Activated CD8-positive, alpha-beta T cell treated with anti-CD3 and anti-CD28 coated beads for 36 hours (primary cell): ENCODE results near the gene PIM1. TPM values are rescaled to one million over a fixed set of nuclear protein-coding genes. Genes with fewer than 3 reads are reported as not detected.

ENCODE experiments used
- ATAC-seq: fragments of 200-7000 bp; cut with Tn5 transposase; one replicate; pipeline ENCODE4 v1.10.0; 2021; ENCODE audit warnings: mild to moderate bottlenecking, moderate library complexity
- CTCF ChIA-PET: fragments of 350-600 bp; sonication (Branson Sonifier 250); formaldehyde crosslinking; loops from one replicate; lab custom pipeline; 2021; ENCODE audit warnings: antibody characterized with exemption; lab: Charles Lee
- POLR2A ChIA-PET: fragments of 350-600 bp; sonication (Branson Sonifier 250); formaldehyde crosslinking; loops from one replicate; lab custom pipeline; 2021; ENCODE audit warnings: antibody characterized with exemption; lab: Charles Lee
- DNase-seq: peaks from one replicate; pipeline ENCODE4 v3.0.0-alpha.2; 2020
- H3K27ac Mint-ChIP-seq: one replicate; pipeline ENCODE4 v1.8.0; 2021; ENCODE audit warnings: mild to moderate bottlenecking, mixed read lengths
- H3K27me3 Mint-ChIP-seq: one replicate; pipeline ENCODE4 v1.8.0; 2021; ENCODE audit warnings: mixed read lengths
- H3K36me3 Mint-ChIP-seq: one replicate; pipeline ENCODE4 v1.8.0; 2021; ENCODE audit warnings: low read depth, mixed read lengths
- H3K4me1 Mint-ChIP-seq: one replicate; pipeline ENCODE4 v1.8.0; 2021; ENCODE audit warnings: low read depth, mixed read lengths
- H3K4me3 Mint-ChIP-seq: one replicate; pipeline ENCODE4 v1.8.0; 2021; ENCODE audit warnings: mild to moderate bottlenecking, moderate library complexity, mixed read lengths
- H3K9me3 Mint-ChIP-seq: one replicate; pipeline ENCODE4 v1.8.0; 2021; ENCODE audit warnings: mixed read lengths
- CTCF ChIP-seq: fragments of 200-600 bp; IDR thresholded peaks from one replicate; pipeline ENCODE4 v1.8.0; 2022; ENCODE audit warnings: antibody characterized with exemption, mild to moderate bottlenecking
- intact Hi-C: fragments of 100-400 bp; cut with micrococcal nuclease; formaldehyde crosslinking; loops from one replicate; pipeline ENCODE4 v1.10.0; 2022
- total RNA-seq, 2 experiments: library from RNA; stranded (reverse); gene quantifications; one replicate each; pipeline ENCODE4 v1.2.3, GENCODE V29; 2021

The PIM1 gene
- total RNA-seq, 2 experiments from 2014 or later, result 293 to 305 TPM

GRCh38 chr6:37134396-37135191 is 35.4 kb upstream of the PIM1 start:
- peak overlapping the region; percentile 79 for H3K27ac Mint-ChIP-seq
- H3K27me3 Mint-ChIP-seq, result no peaks in the 10 kb centered on the region
- no peaks in the 10 kb centered on the region for H3K9me3 Mint-ChIP-seq
- intact Hi-C loops, result no loop called here
- ChIA-PET CTCF (interaction anchor here (0.7 to 1.6 kb wide), 3 partner anchors 31 to 83 kb away, joined by 3 to 5 read pairs (median 3); no protein-coding TSS in a partner anchor), POLR2A (no interaction called here)
- DNase-seq (peak; percentile 25), ATAC-seq (peak; percentile 46)
- no peak overlapping the region for H3K4me3 Mint-ChIP-seq
- H3K36me3 Mint-ChIP-seq, result no peaks in the 10 kb centered on the region
- peaks cover 26% of the 10 kb centered on the region for H3K4me1 Mint-ChIP-seq
- no peak for TF ChIP-seq CTCF

GRCh38 chr6:37135835-37136694 is 33.9 kb upstream of the PIM1 start:
- intact Hi-C loops, result no loop called here
- DNase-seq, result no peak
- no peaks in the 10 kb centered on the region for H3K9me3 Mint-ChIP-seq
- H3K27me3 Mint-ChIP-seq, result no peaks in the 10 kb centered on the region
- H3K27ac Mint-ChIP-seq, result no peak overlapping the region
- no peaks in the 10 kb centered on the region for H3K36me3 Mint-ChIP-seq
- no peak overlapping the region for H3K4me3 Mint-ChIP-seq
- CTCF ChIA-PET, result interaction anchor here (1.6 to 1.7 kb wide), 2 partner anchors 85 to 118 kb away, joined by 4 to 5 read pairs; no protein-coding TSS in a partner anchor
- H3K4me1 Mint-ChIP-seq, result peaks cover 26% of the 10 kb centered on the region
- no peak for ATAC-seq
- TF ChIP-seq CTCF, result no peak
- POLR2A ChIA-PET, result interaction anchor here (1.8 kb wide), 1 partner anchor 37 kb away, joined by 6 read pairs; no protein-coding TSS in a partner anchor

DNA sequence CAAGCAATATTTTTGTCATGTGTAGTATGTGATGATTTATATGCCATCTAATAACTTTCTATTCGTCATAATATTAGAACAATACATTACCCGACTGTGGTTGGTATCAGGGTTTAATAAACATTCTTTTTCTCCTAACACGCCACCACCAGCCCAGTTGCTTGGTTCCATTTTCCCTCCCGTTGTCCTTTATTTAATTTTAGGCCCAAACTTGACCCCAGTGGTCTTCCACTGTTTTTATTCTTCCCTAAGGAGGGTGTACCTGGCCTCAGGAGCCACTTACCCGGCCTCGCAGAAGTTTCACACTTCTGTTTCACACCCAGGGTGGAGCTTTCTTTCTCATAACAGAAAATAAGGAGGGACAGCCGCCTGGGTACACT is 33.1 kb upstream of the PIM1 start:
- Mint-ChIP-seq H3K4me3 (peak overlapping the region; percentile 42), H3K27ac (peak overlapping the region; percentile 85), H3K9me3 (no peaks in the 10 kb centered on the region), H3K27me3 (no peaks in the 10 kb centered on the region), H3K4me1 (peaks cover 29% of the 10 kb centered on the region), H3K36me3 (no peaks in the 10 kb centered on the region)
- CTCF ChIA-PET, result interaction anchor here (1.7 kb wide), 1 partner anchor 119 kb away, joined by 4 read pairs; no protein-coding TSS in a partner anchor
- intact Hi-C loops, result no loop called here
- POLR2A ChIA-PET, result interaction anchor here (1.2 to 1.8 kb wide), 2 partner anchors 35 to 36 kb away, joined by 5 to 6 read pairs; no protein-coding TSS in a partner anchor
- ATAC-seq (no peak), DNase-seq (no peak)
- no peak for TF ChIP-seq CTCF

DNA sequence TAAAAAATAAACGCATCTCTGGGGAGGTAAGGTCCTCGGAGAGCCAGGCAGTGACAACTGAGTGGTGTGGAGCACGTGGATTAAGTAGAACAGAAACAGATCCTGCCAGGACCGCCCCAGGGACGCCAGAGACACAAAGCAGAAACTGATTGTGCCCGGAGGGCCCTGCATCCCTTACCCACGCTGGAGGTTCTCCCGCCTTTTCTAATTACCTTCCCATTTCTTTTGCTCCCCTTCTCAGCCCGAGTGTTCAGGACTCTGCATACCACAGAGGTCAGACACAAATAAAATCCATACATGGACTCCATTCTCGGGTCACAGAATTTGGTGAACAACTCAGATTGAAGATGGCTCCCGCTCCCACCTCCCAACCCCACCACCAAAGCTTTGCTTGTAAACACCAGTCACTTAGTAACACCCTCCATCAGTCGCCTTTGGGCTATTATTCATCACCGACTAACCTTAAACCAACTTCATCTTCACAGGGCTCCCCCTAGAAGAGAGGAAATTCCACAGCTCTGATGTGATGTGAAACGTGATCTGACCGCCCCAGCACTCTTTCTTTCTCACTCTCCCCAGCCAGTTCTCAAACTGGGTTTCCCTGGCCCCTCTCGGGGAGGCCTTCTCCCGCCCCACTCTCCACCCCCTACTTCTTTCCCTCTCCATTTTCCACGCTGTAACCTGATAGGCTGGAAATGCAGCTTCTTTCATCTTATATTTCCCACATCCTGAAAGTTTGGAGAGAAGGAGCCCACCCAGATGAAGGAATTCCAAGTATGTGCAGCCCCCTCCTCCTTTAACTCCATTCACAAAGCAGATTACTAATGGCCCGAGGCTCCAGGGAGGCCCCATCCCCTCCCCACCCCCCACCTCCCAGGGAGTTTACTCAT is 32.5 kb upstream of the PIM1 start:
- POLR2A ChIA-PET, result interaction anchor here (0.6 to 1.8 kb wide), 4 partner anchors 34 to 86 kb away, joined by 3 to 7 read pairs (median 6); no protein-coding TSS in a partner anchor
- Mint-ChIP-seq H3K27ac (peak overlapping the region; percentile 85), H3K9me3 (no peaks in the 10 kb centered on the region), H3K4me3 (peak overlapping the region; percentile 42), H3K27me3 (no peaks in the 10 kb centered on the region), H3K36me3 (no peaks in the 10 kb centered on the region), H3K4me1 (peaks cover 34% of the 10 kb centered on the region)
- intact Hi-C loops, result no loop called here
- DNase-seq, result peak; percentile 65
- no peak for TF ChIP-seq CTCF
- CTCF ChIA-PET, result interaction anchor here (0.7 to 1.7 kb wide), 2 partner anchors 87 to 119 kb away, joined by 3 to 4 read pairs; no protein-coding TSS in a partner anchor
- ATAC-seq, result peak; percentile 90
